Astrocyte (in vitro differentiated cells and primary cell): Measurements from ENCODE around the gene C11orf91. TPM values are rescaled to one million over a fixed set of nuclear protein-coding genes. Genes with fewer than 3 reads are reported as not detected.
"Not testable (repeated sequence)": the region's sequence is repeated elsewhere in the genome, so short reads cannot be mapped to it uniquely, and the experiment has no call there.

Experiments
- DNase-seq: peaks from one replicate; pipeline ENCODE4 v3.0.0-alpha.2; 2010; ENCODE audit warnings: low read depth
- FAIRE-seq: peaks from 2 replicates; lab custom pipeline; 2011; peaks lifted over from hg19 to GRCh38; lab: Jason Lieb, UNC
- H2AFZ ChIP-seq: 2 replicates; pipeline ENCODE4 v1.6.0; 2012; ENCODE audit warnings: low read depth, low read length, inconsistent platforms
- H3K27ac ChIP-seq: 2 replicates; pipeline ENCODE4 v1.5.1; 2011; ENCODE audit warnings: low read depth, low read length, inconsistent platforms
- H3K27me3 ChIP-seq: 2 replicates; pipeline ENCODE4 v1.6.0; 2011; ENCODE audit warnings: low read length, inconsistent platforms; ENCODE audit not compliant: insufficient read depth
- H3K36me3 ChIP-seq: 2 replicates; pipeline ENCODE4 v1.5.1; 2011; ENCODE audit warnings: low read length, inconsistent platforms; ENCODE audit not compliant: insufficient read depth
- H3K4me1 ChIP-seq: 2 replicates; pipeline ENCODE4 v1.5.1; 2011; ENCODE audit warnings: low read length, inconsistent platforms; ENCODE audit not compliant: insufficient read depth
- H3K4me2 ChIP-seq: 2 replicates; pipeline ENCODE4 v1.6.0; 2012; ENCODE audit warnings: low read length, inconsistent platforms
- H3K4me3 ChIP-seq: 2 replicates; pipeline ENCODE4 v1.5.1; 2011; ENCODE audit warnings: low read depth, mild to moderate bottlenecking, low read length, inconsistent platforms; ENCODE audit not compliant: insufficient read depth
- H3K79me2 ChIP-seq: 2 replicates; pipeline ENCODE4 v1.6.0; 2012; ENCODE audit warnings: mild to moderate bottlenecking, low read length, inconsistent platforms; ENCODE audit not compliant: insufficient read depth
- H3K9ac ChIP-seq: 2 replicates; pipeline ENCODE4 v1.6.0; 2012; ENCODE audit warnings: mild to moderate bottlenecking, low read length, inconsistent platforms
- H3K9me3 ChIP-seq: 2 replicates; pipeline ENCODE4 v1.5.1; 2012; ENCODE audit warnings: low read depth, mild to moderate bottlenecking, low read length, inconsistent platforms; ENCODE audit not compliant: insufficient read depth
- H4K20me1 ChIP-seq: 2 replicates; pipeline ENCODE4 v1.6.0; 2012; ENCODE audit warnings: low read length, inconsistent platforms; ENCODE audit not compliant: insufficient read depth
- H3K27ac Mint-ChIP-seq: one replicate; pipeline ENCODE4 v1.8.0; 2021; ENCODE audit warnings: mild to moderate bottlenecking, mixed read lengths; ENCODE audit not compliant: unreplicated experiment
- H3K27me3 Mint-ChIP-seq: one replicate; pipeline ENCODE4 v1.8.0; 2021; ENCODE audit warnings: low read depth, mixed read lengths; ENCODE audit not compliant: unreplicated experiment
- H3K36me3 Mint-ChIP-seq: one replicate; pipeline ENCODE4 v1.8.0; 2021; ENCODE audit warnings: low read depth, mixed read lengths; ENCODE audit not compliant: unreplicated experiment
- H3K4me1 Mint-ChIP-seq: one replicate; pipeline ENCODE4 v1.8.0; 2021; ENCODE audit warnings: low read depth, mixed read lengths; ENCODE audit not compliant: unreplicated experiment
- H3K4me3 Mint-ChIP-seq: one replicate; pipeline ENCODE4 v1.8.0; 2021; ENCODE audit warnings: mild to moderate bottlenecking, moderate library complexity, mixed read lengths; ENCODE audit not compliant: unreplicated experiment
- H3K9me3 Mint-ChIP-seq: one replicate; pipeline ENCODE4 v1.8.0; 2021; ENCODE audit warnings: mild to moderate bottlenecking, mixed read lengths; ENCODE audit not compliant: unreplicated experiment
- EZH2 ChIP-seq: IDR thresholded peaks from 2 replicates; pipeline ENCODE4 v1.6.1; 2012; ENCODE audit warnings: mild to moderate bottlenecking, low read length, inconsistent platforms; ENCODE audit not compliant: insufficient read depth
- total RNA-seq: library from RNA; stranded (reverse); gene quantifications from 2 replicates; pipeline ENCODE4 v1.2.1, GENCODE V29; 2021
- TF ChIP-seq, protein P1 (sequence below): IDR thresholded peaks from 2 replicates; pipeline ENCODE4 v1.5.1; 2011; ENCODE audit warnings: low read depth, mild to moderate bottlenecking, inconsistent platforms, low read length, moderate library complexity; ENCODE audit not compliant: insufficient read depth

Gene C11orf91
- total RNA-seq, 1 donor from 2014 or later, result not detected

DNA sequence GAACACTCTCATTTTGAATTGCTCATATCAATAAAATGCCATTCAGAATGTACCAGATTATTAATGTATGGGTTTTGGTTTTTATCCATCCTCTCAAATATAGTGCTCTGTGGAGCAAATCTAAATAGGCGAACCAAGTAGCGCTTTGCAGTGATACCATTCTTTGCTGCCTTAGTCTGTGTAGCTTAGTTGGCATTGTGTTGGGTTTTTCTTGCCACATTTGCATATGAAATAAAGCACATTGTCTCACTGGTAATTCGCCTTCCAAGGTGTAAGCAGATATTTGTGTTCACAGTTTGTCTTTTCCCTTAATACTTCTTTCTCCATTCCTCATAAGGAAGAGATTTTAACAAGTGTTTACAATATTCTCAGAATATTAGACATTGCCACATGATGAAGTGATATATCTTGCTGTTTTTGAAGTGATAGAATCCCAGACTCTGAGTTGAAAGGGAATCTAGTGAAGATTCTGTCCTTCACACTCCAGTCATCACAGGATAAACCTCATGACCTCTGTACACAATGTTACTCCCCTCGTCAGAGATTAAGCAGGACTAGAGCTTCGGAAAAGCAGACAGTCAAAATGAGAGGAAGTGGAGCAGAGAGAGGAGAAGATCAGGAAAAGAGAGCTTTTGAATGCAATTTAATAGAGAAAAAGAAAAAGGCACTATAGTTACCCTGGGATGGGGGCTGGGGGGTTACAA is 16.5 kb downstream of the C11orf91 start:
- Mint-ChIP-seq H3K36me3 (peaks cover 1% of the 10 kb centered on the region), H3K4me1 (peaks cover 6% of the 10 kb centered on the region), H3K27ac (peak overlapping the region; percentile 2), H3K4me3 (no peak overlapping the region), H3K9me3 (no peaks in the 10 kb centered on the region), H3K27me3 (no peaks in the 10 kb centered on the region)
- Histone ChIP-seq H4K20me1 (no peaks in the 10 kb centered on the region), H3K27me3 (no peaks in the 10 kb centered on the region), H3K4me1 (peaks cover 7% of the 10 kb centered on the region), H3K4me2 (no peak overlapping the region), H3K27ac (no peak overlapping the region), H3K9ac (no peak overlapping the region), H3K36me3 (no peaks in the 10 kb centered on the region), H3K4me3 (no peak overlapping the region), H3K9me3 (no peaks in the 10 kb centered on the region), H2AFZ (no peak overlapping the region), H3K79me2 (no peaks in the 10 kb centered on the region)
- TF ChIP-seq, protein P1, sequence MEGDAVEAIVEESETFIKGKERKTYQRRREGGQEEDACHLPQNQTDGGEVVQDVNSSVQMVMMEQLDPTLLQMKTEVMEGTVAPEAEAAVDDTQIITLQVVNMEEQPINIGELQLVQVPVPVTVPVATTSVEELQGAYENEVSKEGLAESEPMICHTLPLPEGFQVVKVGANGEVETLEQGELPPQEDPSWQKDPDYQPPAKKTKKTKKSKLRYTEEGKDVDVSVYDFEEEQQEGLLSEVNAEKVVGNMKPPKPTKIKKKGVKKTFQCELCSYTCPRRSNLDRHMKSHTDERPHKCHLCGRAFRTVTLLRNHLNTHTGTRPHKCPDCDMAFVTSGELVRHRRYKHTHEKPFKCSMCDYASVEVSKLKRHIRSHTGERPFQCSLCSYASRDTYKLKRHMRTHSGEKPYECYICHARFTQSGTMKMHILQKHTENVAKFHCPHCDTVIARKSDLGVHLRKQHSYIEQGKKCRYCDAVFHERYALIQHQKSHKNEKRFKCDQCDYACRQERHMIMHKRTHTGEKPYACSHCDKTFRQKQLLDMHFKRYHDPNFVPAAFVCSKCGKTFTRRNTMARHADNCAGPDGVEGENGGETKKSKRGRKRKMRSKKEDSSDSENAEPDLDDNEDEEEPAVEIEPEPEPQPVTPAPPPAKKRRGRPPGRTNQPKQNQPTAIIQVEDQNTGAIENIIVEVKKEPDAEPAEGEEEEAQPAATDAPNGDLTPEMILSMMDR, result no peak
- DNase-seq, result no peak
- FAIRE-seq, result no peak

DNA sequence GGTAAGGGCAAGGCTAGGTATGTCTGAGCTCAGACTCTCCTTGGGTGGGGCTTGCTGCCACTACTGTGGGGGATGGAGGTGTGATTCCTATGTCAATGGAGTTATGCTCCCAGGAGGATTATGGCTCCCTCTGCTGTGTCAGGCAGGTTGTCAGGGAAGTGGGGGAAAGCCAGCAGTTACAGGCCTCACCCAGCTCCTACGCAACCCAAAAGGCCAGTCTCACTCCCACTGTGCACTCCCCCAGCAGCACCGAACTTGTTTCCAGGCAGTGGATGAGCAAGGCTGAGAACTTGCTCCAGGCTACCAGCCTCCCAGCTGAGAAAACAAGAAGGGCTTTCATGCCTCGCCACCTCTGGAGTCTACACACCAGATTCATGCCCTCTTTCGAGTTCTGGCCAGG is 18.2 kb downstream of the C11orf91 start:
- H3K27ac Mint-ChIP-seq, result no peak overlapping the region
- no peaks in the 10 kb centered on the region for H3K9me3 ChIP-seq
- TF ChIP-seq, protein P1, result no peak
- no peak for TF ChIP-seq EZH2
- H3K79me2 ChIP-seq, result no peaks in the 10 kb centered on the region
- H3K4me2 ChIP-seq, result no peak overlapping the region
- no peaks in the 10 kb centered on the region for H3K27me3 ChIP-seq
- no peak overlapping the region for H3K4me3 Mint-ChIP-seq
- H3K9me3 Mint-ChIP-seq, result peaks cover 4% of the 10 kb centered on the region
- no peak overlapping the region for H3K27ac ChIP-seq
- no peaks in the 10 kb centered on the region for H3K36me3 ChIP-seq
- H3K4me1 ChIP-seq, result no peaks in the 10 kb centered on the region
- H3K4me3 ChIP-seq, result no peak overlapping the region
- peaks cover 1% of the 10 kb centered on the region for H3K36me3 Mint-ChIP-seq
- H4K20me1 ChIP-seq, result no peaks in the 10 kb centered on the region
- H3K27me3 Mint-ChIP-seq, result no peaks in the 10 kb centered on the region
- DNase-seq (no peak), FAIRE-seq (no peak)
- H2AFZ ChIP-seq, result no peak overlapping the region
- peaks cover 3% of the 10 kb centered on the region for H3K4me1 Mint-ChIP-seq
- no peak overlapping the region for H3K9ac ChIP-seq

DNA sequence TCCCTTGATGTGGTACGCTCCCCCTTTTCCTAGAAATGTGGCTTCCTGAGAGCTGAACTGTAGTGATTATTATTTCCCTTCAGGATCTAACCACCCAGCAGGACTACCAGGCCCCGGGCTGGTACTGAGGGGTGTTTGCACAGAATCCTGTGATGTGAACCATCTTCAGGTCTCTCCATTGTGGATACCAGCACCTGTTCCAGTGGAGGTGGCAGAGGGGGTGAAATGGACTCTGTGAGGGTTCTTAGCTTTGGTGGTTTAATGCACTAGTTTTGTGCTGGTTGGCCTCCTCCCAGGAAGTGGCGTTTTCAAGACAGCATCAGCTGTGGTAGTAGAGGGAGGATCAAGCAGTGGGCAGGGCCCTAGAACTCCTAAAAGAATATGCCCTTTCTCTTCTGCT is 18.6 kb downstream of the C11orf91 start:
- H3K9me3 ChIP-seq, result no peaks in the 10 kb centered on the region
- H3K27me3 ChIP-seq, result no peaks in the 10 kb centered on the region
- Mint-ChIP-seq H3K4me1 (peaks cover 3% of the 10 kb centered on the region), H3K9me3 (peaks cover 9% of the 10 kb centered on the region), H3K4me3 (no peak overlapping the region), H3K27me3 (no peaks in the 10 kb centered on the region), H3K27ac (no peak overlapping the region), H3K36me3 (peaks cover 1% of the 10 kb centered on the region)
- TF ChIP-seq, protein P1, result no peak
- no peak for TF ChIP-seq EZH2
- H3K79me2 ChIP-seq, result no peaks in the 10 kb centered on the region
- H4K20me1 ChIP-seq, result no peaks in the 10 kb centered on the region
- H3K4me2 ChIP-seq, result no peak overlapping the region
- no peaks in the 10 kb centered on the region for H3K4me1 ChIP-seq
- H2AFZ ChIP-seq, result no peak overlapping the region
- no peak for DNase-seq
- no peak overlapping the region for H3K27ac ChIP-seq
- no peak overlapping the region for H3K9ac ChIP-seq
- H3K4me3 ChIP-seq, result no peak overlapping the region
- no peaks in the 10 kb centered on the region for H3K36me3 ChIP-seq
- no peak for FAIRE-seq

DNA sequence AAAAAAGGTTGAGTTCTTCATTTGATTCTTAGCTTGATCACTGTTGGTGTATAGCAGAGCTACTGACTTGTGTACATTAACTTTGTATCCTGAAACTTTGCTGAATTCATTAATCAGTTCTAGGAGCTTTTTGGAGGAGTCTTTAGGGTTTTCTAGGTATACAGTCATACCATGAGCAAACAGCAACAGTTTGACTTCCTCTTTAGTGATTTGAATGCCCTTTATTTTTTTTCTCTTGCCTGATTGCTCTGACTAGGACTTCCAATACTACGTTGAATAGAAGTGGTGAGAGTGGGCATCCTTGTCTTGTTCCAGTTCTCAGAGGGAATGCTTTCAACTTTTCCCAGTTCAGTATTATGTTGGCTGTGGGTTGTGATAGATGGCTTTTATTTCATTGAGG is 22.0 kb downstream of the C11orf91 start:
- not testable (repeated sequence) for H3K36me3 Mint-ChIP-seq, H3K4me3 Mint-ChIP-seq, H3K9me3 Mint-ChIP-seq, H2AFZ ChIP-seq, H4K20me1 ChIP-seq, H3K9ac ChIP-seq, DNase-seq, H3K4me1 ChIP-seq, H3K27me3 ChIP-seq, FAIRE-seq, H3K27me3 Mint-ChIP-seq, H3K4me2 ChIP-seq, H3K27ac ChIP-seq, H3K27ac Mint-ChIP-seq, H3K36me3 ChIP-seq, H3K4me3 ChIP-seq, H3K79me2 ChIP-seq, H3K9me3 ChIP-seq
- peaks cover 10% of the 10 kb centered on the region for H3K4me1 Mint-ChIP-seq
